GM18505 (cell line): ENCODE measurements around the gene COPE.

Experiments
- ATAC-seq: cut with Tn5 transposase; IDR thresholded peaks from one replicate; pipeline ENCODE4 v1.9.1; 2021; ENCODE audit not compliant: unreplicated experiment
- POLR2A ChIP-seq: IDR thresholded peaks from 4 replicates; pipeline ENCODE4 v1.6.1; 2011; ENCODE audit warnings: borderline replicate concordance; ENCODE audit not compliant: insufficient read depth, insufficient read length; ENCODE audit errors: extremely low read depth

COPE gene

GRCh38 chr19:18868380-18869022, 50.7 kb downstream of the COPE start:
- no peak for TF ChIP-seq POLR2A
- ATAC-seq = no peak

- TF ChIP-seq POLR2A = no peak
These were observed 51.4 kb downstream of the COPE start for GRCh38 chr19:18867751-18868150.

GRCh38 chr19:18867199-18867598, 52.0 kb downstream of the COPE start:
- ATAC-seq = no peak
- TF ChIP-seq POLR2A = no peak

More at GRCh38 chr19:18867751-18868150, 51.4 kb downstream of the COPE start:
- no peak for ATAC-seq

- ATAC-seq = no peak
- no peak for TF ChIP-seq POLR2A
These were observed 52.4 kb downstream of the COPE start for GRCh38 chr19:18866800-18867123.

- ATAC-seq = no peak
- TF ChIP-seq POLR2A = no peak
These were observed 53.0 kb downstream of the COPE start for GRCh38 chr19:18865973-18866799.

- TF ChIP-seq POLR2A = no peak
- no peak for ATAC-seq
These were observed 53.8 kb downstream of the COPE start for GRCh38 chr19:18865106-18865972.

GRCh38 chr19:18863843-18864362, 55.3 kb downstream of the COPE start:
- ATAC-seq = no peak
- peak; percentile 21 for TF ChIP-seq POLR2A

- no peak for ATAC-seq
These were observed 56.0 kb downstream of the COPE start for GRCh38 chr19:18862976-18863842.

GRCh38 chr19:18861917-18862316, 57.3 kb downstream of the COPE start:
- ATAC-seq = no peak
- TF ChIP-seq POLR2A = no peak

More at GRCh38 chr19:18862976-18863842, 56.0 kb downstream of the COPE start:
- TF ChIP-seq POLR2A = no peak

- no peak for ATAC-seq
- TF ChIP-seq POLR2A = no peak
These were observed 58.0 kb downstream of the COPE start for GRCh38 chr19:18861235-18861634.

GRCh38 chr19:18860725-18861124, 58.5 kb downstream of the COPE start:
- TF ChIP-seq POLR2A = no peak
- ATAC-seq = no peak

GRCh38 chr19:18860302-18860700, 58.9 kb downstream of the COPE start:
- no peak for TF ChIP-seq POLR2A
- ATAC-seq = no peak
